ENCODE results near the gene CCDC154.

GRCh38 chr16:1451702-1452392 is 7.5 kb upstream of the CCDC154 start:
- TF ChIP-seq GATA2 (IDR thresholded peaks at IDR 0.05; ENCODE audit: low read depth, low read length) (no peak), GATA3 (IDR thresholded peaks at IDR 0.05; ENCODE audit: low read depth, low read length) (no peak)

Data from SH-SY5Y (cell line).